ENCODE data around the gene MAN2A2.

Gene MAN2A2

DNA sequence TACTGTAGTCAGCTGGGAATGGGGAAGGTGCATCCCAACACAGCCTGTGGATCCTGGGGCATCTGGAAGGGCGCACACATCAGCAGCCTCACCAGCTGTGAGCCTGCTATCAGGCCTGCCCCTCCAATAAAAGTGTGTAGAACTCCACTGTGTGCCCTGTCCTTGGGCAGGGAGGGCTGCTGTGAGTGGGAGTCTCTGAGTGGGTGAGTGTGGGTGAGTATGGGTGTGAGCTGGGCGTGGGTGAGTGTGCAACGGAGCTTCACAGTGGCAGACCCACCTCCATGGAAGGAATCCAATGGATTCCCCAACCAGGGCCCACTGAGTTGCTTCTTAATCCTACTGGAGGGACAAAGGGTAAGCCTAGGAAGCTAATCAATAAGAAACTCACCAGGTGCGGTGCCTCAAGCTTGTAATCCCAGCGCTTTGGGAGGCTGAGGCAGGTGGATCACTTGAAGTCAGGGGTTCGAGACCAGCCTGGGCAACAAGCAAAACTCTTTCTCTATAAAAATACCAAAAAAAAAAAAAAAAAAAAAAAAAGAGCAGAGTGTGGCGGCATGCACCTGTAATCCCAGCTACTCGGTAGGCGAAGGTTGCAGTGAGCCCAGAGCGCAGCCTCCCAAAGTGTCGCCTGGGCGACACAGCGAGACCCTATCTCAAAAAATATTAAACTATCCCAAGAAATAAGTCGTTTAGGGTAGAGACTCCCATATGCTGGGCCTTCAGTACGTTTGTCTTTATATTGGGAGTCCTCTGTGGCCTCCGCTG lies 51.0 kb downstream of the MAN2A2 start:
- TF ChIP-seq LEF1 (IDR thresholded peaks at IDR 0.05; ENCODE audit: borderline replicate concordance) (no peak), SUZ12 (IDR thresholded peaks at IDR 0.05) (no peak), BHLHE40 (IDR thresholded peaks at IDR 0.05; ENCODE audit: borderline replicate concordance) (no peak), FOXK2 (IDR thresholded peaks at IDR 0.05) (no peak), FOXA1 (IDR thresholded peaks at IDR 0.05) (no peak), HDGF (IDR thresholded peaks at IDR 0.05; ENCODE audit: borderline replicate concordance) (no peak)
- no peak for DNase-seq (ENCODE audit: extremely low spot score)
- ChIA-PET POLR2A (interaction anchor here (0.6 to 6.2 kb wide), 18 partner anchors 8 to 1995 kb away, joined by 3 to 60 read pairs (median 4); partner anchors contain the start of genes HDDC3, MAN2A2, UNC45A and VPS33B), CTCF (interaction anchor here (0.7 to 8.4 kb wide), 4 partner anchors 20 to 318 kb away, joined by 3 to 77 read pairs (median 6); partner anchors contain the start of genes HDDC3 and UNC45A)

DNA sequence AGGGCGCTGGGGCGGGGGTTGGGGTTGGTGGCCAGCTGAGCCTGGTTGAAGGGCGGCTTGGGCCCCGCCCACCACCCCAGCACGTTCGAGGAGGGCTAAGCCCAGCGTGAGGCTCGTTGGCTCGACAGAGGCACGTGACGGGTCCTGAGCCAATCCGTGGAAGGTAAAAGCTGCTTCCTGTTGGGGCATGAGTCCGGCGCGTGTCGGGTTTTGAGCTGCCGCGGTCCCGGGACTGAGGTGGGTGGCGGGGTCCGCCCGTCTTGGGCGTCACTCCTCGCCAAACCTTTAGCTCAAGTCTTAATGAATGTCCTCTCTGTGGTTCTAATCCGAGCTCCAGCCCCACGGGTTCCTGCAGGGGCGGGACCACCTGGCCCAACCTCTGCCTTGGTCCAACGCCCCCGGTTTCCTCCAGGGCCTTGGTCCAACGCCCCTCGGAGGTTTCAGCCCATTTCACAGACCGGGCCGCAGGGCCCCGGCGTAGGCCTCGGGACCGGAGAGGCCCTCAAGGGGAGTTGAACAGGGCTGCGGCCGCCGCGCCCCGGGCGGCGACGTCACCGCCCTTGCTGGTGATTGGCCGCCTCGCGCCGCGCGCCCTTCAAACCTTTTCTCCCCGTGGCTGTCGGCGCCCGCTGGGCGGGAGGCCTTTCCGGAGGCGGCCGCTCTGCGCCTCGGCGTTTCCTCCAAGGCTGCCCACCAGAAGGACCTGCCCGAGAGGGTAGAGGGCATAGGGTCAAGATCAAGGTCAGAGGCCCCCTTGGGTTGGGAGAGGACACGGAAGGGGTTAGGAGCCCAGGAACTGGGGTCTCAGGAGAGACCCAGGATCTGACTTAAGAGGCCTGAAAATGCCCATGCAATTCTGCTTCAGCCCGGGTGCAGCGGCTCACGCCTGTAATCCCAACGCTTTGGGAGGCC lies 51.9 kb downstream of the MAN2A2 start, which contains the start of gene RCCD1:
TSS of gene RCCD1 (plus strand) at position 173 of the 912 bp plus-strand sequence. CDS start 1,851 bp downstream, outside the sequence.
- DNase-seq (ENCODE audit: extremely low spot score): peak; percentile 98
- POLR2A ChIA-PET: interaction anchor here (0.6 to 6.2 kb wide), 19 partner anchors 9 to 95 kb away, joined by 3 to 60 read pairs (median 5); partner anchors contain the start of genes HDDC3, MAN2A2, UNC45A and VPS33B
- peak; percentile 42; the same call in 1 of the 2 replicates for TF ChIP-seq NFRKB (IDR thresholded peaks at IDR 0.05)
- TF ChIP-seq, protein P1, sequence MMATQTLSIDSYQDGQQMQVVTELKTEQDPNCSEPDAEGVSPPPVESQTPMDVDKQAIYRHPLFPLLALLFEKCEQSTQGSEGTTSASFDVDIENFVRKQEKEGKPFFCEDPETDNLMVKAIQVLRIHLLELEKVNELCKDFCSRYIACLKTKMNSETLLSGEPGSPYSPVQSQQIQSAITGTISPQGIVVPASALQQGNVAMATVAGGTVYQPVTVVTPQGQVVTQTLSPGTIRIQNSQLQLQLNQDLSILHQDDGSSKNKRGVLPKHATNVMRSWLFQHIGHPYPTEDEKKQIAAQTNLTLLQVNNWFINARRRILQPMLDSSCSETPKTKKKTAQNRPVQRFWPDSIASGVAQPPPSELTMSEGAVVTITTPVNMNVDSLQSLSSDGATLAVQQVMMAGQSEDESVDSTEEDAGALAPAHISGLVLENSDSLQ (IDR thresholded peaks at IDR 0.05): no peak
- TF ChIP-seq FOXK2 (IDR thresholded peaks at IDR 0.05): no peak
- peak; percentile 51 for TF ChIP-seq ELF4 (IDR thresholded peaks at IDR 0.05)
- no peak for TF ChIP-seq TARDBP (IDR thresholded peaks at IDR 0.05)
- no peak for TF ChIP-seq SUZ12 (IDR thresholded peaks at IDR 0.05)
- no peak for TF ChIP-seq ARNT (IDR thresholded peaks at IDR 0.05)
- no peak for TF ChIP-seq SP1 (IDR thresholded peaks at IDR 0.05)
- TF ChIP-seq FOXM1 (IDR thresholded peaks at IDR 0.05; ENCODE audit: borderline replicate concordance): peak; percentile 98
- 0 out of 2 replicates have a peak, but pooled peaks have one; percentile 54 for TF ChIP-seq HDGF (IDR thresholded peaks at IDR 0.05; ENCODE audit: borderline replicate concordance)
- no peak for TF ChIP-seq FOXA1 (IDR thresholded peaks at IDR 0.05)
- TF ChIP-seq BHLHE40 (IDR thresholded peaks at IDR 0.05; ENCODE audit: borderline replicate concordance): no peak
- TF ChIP-seq L3MBTL2 (conservative IDR thresholded peaks at IDR 0.05): peak; percentile 96
- no peak for TF ChIP-seq ZNF384 (IDR thresholded peaks at IDR 0.05)
- TF ChIP-seq LEF1 (IDR thresholded peaks at IDR 0.05; ENCODE audit: borderline replicate concordance): 0 out of 2 replicates have a peak, but pooled peaks have one; percentile 61
- no peak for TF ChIP-seq CTBP1 (IDR thresholded peaks at IDR 0.05; ENCODE audit: borderline replicate concordance)
- CTCF ChIA-PET: interaction anchor here (0.6 to 8.4 kb wide), 6 partner anchors 11 to 317 kb away, joined by 3 to 77 read pairs (median 4); partner anchors contain the start of genes HDDC3 and UNC45A

DNA sequence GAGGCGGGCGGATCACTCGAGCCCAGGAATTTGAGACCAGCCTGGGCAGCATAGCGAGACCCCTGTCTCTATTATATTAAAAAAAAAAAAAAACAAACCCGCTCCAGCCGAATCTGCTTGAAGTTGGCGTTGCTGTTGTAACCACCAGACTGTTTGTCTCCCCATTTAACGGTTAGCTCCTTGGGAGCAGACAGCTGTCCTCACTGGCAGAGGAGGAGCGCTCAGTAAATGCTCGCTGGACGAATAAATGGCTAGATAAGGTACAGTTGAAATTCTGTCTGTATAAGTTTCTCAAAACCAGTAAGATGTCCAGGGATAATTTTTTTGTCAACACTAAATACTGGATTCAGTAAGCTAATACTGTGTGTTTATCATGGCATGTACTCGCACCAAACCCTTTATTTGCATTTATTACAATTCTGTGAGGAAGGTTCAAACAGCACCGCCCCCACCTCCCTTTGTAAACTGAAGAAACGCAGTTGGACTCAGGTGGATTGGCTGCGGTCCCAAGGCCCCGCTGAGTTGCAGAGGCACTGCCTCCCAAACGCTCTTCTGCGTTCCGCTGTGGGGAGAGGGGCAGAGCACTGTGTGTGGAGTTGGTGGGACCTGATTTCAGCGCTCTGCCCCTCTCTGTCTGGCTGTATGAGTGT lies 52.6 kb downstream of the MAN2A2 start:
- POLR2A ChIA-PET: interaction anchor here (0.7 to 6.2 kb wide), 6 partner anchors 10 to 67 kb away, joined by 3 to 60 read pairs (median 6); partner anchors contain the start of genes HDDC3, PRC1, UNC45A and VPS33B
- TF ChIP-seq, protein P1 (IDR thresholded peaks at IDR 0.05): no peak
- no peak for TF ChIP-seq NFRKB (IDR thresholded peaks at IDR 0.05)
- TF ChIP-seq ELF4 (IDR thresholded peaks at IDR 0.05): no peak
- no peak for TF ChIP-seq FOXM1 (IDR thresholded peaks at IDR 0.05; ENCODE audit: borderline replicate concordance)
- TF ChIP-seq CTBP1 (IDR thresholded peaks at IDR 0.05; ENCODE audit: borderline replicate concordance): no peak
- TF ChIP-seq BHLHE40 (IDR thresholded peaks at IDR 0.05; ENCODE audit: borderline replicate concordance): no peak
- TF ChIP-seq L3MBTL2 (conservative IDR thresholded peaks at IDR 0.05): no peak
- TF ChIP-seq HDGF (IDR thresholded peaks at IDR 0.05; ENCODE audit: borderline replicate concordance): no peak
- no peak for TF ChIP-seq FOXA1 (IDR thresholded peaks at IDR 0.05)
- TF ChIP-seq ARNT (IDR thresholded peaks at IDR 0.05): no peak
- no peak for TF ChIP-seq SP1 (IDR thresholded peaks at IDR 0.05)
- TF ChIP-seq TARDBP (IDR thresholded peaks at IDR 0.05): no peak
- CTCF ChIA-PET: interaction anchor here (0.6 to 8.4 kb wide), 14 partner anchors 11 to 316 kb away, joined by 3 to 77 read pairs (median 5); partner anchors contain the start of genes HDDC3 and UNC45A
- no peak for DNase-seq (ENCODE audit: extremely low spot score)

DNA sequence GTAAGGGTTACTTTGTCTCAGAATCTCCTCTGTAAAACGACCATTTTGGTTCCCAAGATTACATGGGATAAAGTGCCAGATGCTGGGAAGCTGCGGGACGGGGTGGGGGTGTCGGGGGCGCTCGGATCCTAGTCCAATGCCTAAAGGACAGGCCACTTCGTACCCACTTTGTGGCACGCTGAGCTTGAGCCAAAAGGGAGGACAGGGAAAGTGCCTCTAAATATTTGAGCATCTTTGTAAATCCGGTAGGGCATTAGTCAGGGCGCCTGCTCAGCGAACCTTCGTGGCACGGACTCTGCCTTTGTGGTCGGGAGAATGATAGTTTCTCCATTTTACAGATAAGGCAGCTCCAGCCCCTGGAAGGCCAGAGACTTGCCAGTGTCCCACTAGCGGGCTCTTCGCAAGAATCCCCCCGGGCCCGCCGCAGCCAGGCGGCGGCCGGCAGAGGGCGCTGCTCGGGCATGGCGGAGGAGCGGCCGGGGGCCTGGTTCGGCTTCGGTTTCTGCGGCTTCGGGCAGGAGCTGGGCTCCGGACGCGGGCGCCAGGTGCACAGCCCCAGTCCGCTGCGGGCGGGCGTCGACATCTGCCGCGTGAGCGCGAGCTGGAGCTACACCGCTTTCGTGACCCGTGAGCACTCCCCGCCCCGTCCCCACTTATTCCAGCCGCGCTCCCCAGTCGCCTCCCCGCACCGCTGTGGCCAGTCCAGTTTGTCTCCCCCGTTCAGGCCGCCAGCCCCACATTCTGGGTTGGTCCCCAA lies 53.4 kb downstream of the MAN2A2 start:
- DNase-seq (ENCODE audit: extremely low spot score): no peak
- POLR2A ChIA-PET: interaction anchor here (0.7 to 6.2 kb wide), 5 partner anchors 10 to 38 kb away, joined by 3 to 60 read pairs (median 5); partner anchors contain the start of genes HDDC3, PRC1 and UNC45A
- TF ChIP-seq, protein P1 (IDR thresholded peaks at IDR 0.05): no peak
- TF ChIP-seq BHLHE40 (IDR thresholded peaks at IDR 0.05; ENCODE audit: borderline replicate concordance) (no peak), FOXM1 (IDR thresholded peaks at IDR 0.05; ENCODE audit: borderline replicate concordance) (no peak), TARDBP (IDR thresholded peaks at IDR 0.05) (no peak), FOXA1 (IDR thresholded peaks at IDR 0.05) (no peak), LEF1 (IDR thresholded peaks at IDR 0.05; ENCODE audit: borderline replicate concordance) (no peak)
- CTCF ChIA-PET: interaction anchor here (0.6 to 8.4 kb wide), 19 partner anchors 10 to 1760 kb away, joined by 3 to 77 read pairs (median 4); partner anchors contain the start of genes HDDC3, UNC45A and VPS33B

All from HEK293T (cell line).